IPS-18c (cell line): Measurements from ENCODE around the gene EI24.
"Not testable (repeated sequence)": the region's sequence is repeated elsewhere in the genome, so short reads cannot be mapped to it uniquely, and the experiment has no call there.

Experiments used
- H3K4me3 ChIP-seq: 2 replicates; pipeline ENCODE4 v1.7.0; 2013; ENCODE audit warnings: low read depth, mild to moderate bottlenecking, low read length, moderate library complexity; ENCODE audit not compliant: insufficient read depth
- H3K9me3 ChIP-seq: one replicate; pipeline ENCODE4 v1.6.1; 2013; ENCODE audit warnings: mild to moderate bottlenecking, low read length, moderate library complexity; ENCODE audit not compliant: control insufficient read depth, insufficient read depth

Gene EI24

GRCh38 chr11:125568970-125569914 lies at the start of gene EI24:
TSS of gene EI24 (plus strand) at chr11:125569477. CDS start at chr11:125572528, 3,051 bp downstream.
- Histone ChIP-seq H3K4me3 (peak within 1 kb of the TSS; percentile 96), H3K9me3 (no peaks in the 10 kb centered on the region)

DNA sequence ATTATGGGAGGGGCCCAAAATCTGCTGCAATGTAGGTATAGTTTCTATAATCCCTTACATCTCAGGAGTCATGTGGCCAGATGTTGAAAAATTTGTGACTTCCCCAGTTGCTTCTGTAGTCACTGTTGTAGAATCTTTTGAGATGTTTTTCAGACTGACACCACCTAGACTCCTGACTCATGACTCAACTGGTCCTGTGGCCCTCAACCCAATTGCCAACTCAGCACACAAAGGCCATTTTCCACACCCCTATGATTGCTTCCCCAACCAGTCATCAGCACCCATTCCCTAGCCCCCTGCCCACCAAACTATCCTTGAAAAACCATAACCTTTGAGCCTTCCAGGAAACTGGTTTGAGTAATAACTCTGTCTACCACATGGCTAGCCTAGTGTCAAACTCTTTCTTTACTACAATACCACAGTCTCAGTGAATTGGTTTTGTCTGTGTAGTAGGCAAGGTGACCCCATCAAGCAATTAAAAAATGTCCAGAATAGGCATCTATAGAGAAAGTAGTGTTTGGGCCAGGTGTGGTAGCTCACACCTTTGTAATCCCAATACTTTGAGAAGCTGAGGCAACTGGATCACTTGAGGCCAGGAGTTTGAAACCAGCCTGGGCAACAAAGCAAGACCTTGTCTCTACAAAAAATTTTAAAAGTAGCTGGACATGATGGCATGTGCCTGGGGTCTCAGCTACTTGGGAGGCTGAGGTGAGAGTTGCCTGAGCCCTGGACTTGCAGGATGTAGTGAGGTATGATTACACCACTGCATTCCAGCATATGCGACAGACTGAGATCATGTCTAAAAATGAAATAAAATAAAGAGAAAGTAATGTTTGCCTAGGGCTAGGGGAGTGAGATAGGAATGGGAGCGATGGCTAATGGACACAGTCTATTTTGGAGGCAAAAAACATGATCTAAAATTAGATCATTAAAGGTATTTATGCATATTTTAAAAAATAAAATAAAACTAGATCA lies 49.1 kb upstream of the EI24 start:
- H3K9me3 ChIP-seq: no peaks in the 10 kb centered on the region
- H3K4me3 ChIP-seq: no peak overlapping the region

GRCh38 chr11:125525303-125525702 lies 44.0 kb upstream of the EI24 start:
- peaks cover 4% of the 10 kb centered on the region for H3K9me3 ChIP-seq
- H3K4me3 ChIP-seq: no peak overlapping the region

- Histone ChIP-seq H3K4me3 (no peak overlapping the region), H3K9me3 (peaks cover 2% of the 10 kb centered on the region)
Measured at GRCh38 chr11:125532668-125533067, 36.6 kb upstream of the EI24 start.

DNA sequence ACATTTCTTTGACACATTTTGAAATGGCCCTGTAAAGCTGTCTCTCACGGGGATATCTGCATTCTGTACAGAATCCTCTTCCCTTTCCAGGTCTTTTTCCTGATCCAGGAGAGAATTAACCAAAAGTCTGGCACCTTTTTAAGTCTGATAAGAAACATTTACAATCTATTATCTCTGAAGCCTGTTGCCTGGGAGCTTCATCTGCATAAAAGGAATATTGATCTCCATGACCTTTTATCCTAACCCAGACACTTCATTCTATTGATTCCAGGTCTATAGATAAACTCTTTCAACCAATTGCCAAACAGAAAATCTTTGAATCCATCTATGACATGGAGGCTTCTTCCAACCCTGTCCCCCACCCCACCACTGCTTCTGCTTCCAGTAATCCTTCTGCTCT lies 33.7 kb upstream of the EI24 start:
- Histone ChIP-seq H3K4me3 (no peak overlapping the region), H3K9me3 (no peaks in the 10 kb centered on the region)

DNA sequence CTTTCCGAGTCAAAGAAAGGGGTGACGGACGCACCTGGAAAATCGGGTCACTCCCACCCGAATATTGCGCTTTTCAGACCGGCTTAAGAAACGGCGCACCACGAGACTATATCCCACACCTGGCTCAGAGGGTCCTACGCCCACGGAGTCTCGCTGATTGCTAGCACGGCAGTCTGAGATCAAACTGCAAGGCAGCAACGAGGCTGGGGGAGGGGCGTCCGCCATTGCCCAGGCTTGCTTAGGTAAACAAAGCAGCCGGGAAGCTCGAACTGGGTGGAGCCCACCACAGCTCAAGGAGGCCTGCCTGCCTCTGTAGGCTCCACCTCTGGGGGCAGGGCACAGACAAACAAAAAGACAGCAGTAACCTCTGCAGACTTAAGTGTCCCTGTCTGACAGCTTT lies 32.4 kb upstream of the EI24 start:
- H3K9me3 ChIP-seq, H3K4me3 ChIP-seq: not testable (repeated sequence)

GRCh38 chr11:125542709-125543108 lies 26.6 kb upstream of the EI24 start:
- peaks cover 3% of the 10 kb centered on the region for H3K9me3 ChIP-seq
- no peak overlapping the region for H3K4me3 ChIP-seq

DNA sequence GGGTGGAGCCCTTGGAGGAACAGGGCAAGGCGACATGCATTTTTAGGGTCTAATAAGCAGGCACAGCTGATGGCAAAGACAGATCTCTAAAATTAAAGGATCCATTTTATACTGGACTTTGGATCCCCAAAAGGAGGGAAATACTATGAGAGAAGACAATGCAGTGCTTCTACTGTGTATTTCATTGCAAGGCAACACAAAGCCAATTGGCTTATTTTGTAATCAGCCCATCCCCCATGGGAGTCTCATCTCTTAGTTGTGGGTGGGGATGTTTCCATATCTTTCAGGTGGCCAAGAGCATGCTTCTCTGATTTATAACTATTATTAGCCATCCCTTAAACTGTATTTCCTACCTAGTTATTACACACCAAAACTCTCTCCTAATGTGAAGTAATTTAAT lies 18.5 kb upstream of the EI24 start:
- peaks cover 12% of the 10 kb centered on the region for H3K9me3 ChIP-seq
- no peak overlapping the region for H3K4me3 ChIP-seq

- H3K9me3 ChIP-seq: peaks cover 12% of the 10 kb centered on the region
Measured at GRCh38 chr11:125551835-125552342, 17.4 kb upstream of the EI24 start.

GRCh38 chr11:125552927-125553326 lies 16.4 kb upstream of the EI24 start:
- H3K9me3 ChIP-seq: peaks cover 12% of the 10 kb centered on the region
- no peak overlapping the region for H3K4me3 ChIP-seq

More at GRCh38 chr11:125551835-125552342, 17.4 kb upstream of the EI24 start:
- no peak overlapping the region for H3K4me3 ChIP-seq

GRCh38 chr11:125553357-125553756 lies 15.9 kb upstream of the EI24 start:
- H3K9me3 ChIP-seq: peaks cover 12% of the 10 kb centered on the region

GRCh38 chr11:125554038-125554437 lies 15.2 kb upstream of the EI24 start:
- peak overlapping the region; percentile 15; the same call in 1 of the 2 replicates for H3K4me3 ChIP-seq

More at GRCh38 chr11:125553357-125553756, 15.9 kb upstream of the EI24 start:
- no peak overlapping the region for H3K4me3 ChIP-seq

GRCh38 chr11:125559888-125560287 lies 9.4 kb upstream of the EI24 start:
- H3K9me3 ChIP-seq: no peaks in the 10 kb centered on the region
- no peak overlapping the region for H3K4me3 ChIP-seq

More at GRCh38 chr11:125554038-125554437, 15.2 kb upstream of the EI24 start:
- H3K9me3 ChIP-seq: peaks cover 12% of the 10 kb centered on the region

- no peaks in the 10 kb centered on the region for H3K9me3 ChIP-seq
- H3K4me3 ChIP-seq: no peak overlapping the region
Measured at GRCh38 chr11:125561924-125562323, 7.4 kb upstream of the EI24 start.

- no peak overlapping the region for H3K4me3 ChIP-seq
Measured at GRCh38 chr11:125562430-125562829, 6.8 kb upstream of the EI24 start.

GRCh38 chr11:125564357-125564756 lies 4.9 kb upstream of the EI24 start:
- Histone ChIP-seq H3K4me3 (no peak overlapping the region), H3K9me3 (no peaks in the 10 kb centered on the region)

More at GRCh38 chr11:125562430-125562829, 6.8 kb upstream of the EI24 start:
- H3K9me3 ChIP-seq: no peaks in the 10 kb centered on the region

DNA sequence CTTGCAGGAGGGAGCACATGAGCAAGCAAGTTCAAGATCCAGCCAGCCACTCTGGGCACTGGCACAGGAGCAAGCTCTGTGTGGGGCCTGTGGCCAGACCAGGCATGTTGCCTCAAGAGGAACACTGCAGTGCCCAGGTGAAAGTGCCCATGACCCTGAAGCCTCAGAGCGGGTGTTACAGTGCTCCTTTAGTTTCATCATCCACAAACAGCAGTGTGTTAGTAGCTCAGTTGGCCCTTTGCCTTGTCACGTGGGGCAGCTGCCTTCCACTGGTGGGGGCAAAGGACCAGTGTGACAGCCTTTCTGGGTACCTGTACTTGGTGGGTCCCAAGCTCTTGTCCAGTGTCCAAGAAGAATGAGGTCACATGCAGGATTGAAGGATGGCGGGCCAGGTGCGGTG lies 3.0 kb upstream of the EI24 start:
- no peak overlapping the region for H3K4me3 ChIP-seq
- H3K9me3 ChIP-seq: no peaks in the 10 kb centered on the region
